ENCODE results near the gene SLITRK3. TPM values are rescaled to one million over a fixed set of nuclear protein-coding genes. Genes with fewer than 3 reads are reported as not detected.

The SLITRK3 gene
- total RNA-seq = 1.2 TPM

GRCh38 chr3:165195640-165196576 is at the start of gene SLITRK3:
SLITRK3 (minus strand) TSS chr3:165196384; CDS start chr3:165190830, 5,554 bp downstream.
- no peak for DNase-seq (ENCODE audit: low spot score)

- DNase-seq (ENCODE audit: low spot score) = no peak
Measured at GRCh38 chr3:165243597-165243996, 47.4 kb upstream of the SLITRK3 start.

- no peak for DNase-seq (ENCODE audit: low spot score)
Measured at GRCh38 chr3:165233501-165234195, 37.5 kb upstream of the SLITRK3 start.

GRCh38 chr3:165225604-165226003 is 29.4 kb upstream of the SLITRK3 start:
- no peak for DNase-seq (ENCODE audit: low spot score)

GRCh38 chr3:165217739-165218138 is 21.6 kb upstream of the SLITRK3 start:
- DNase-seq (ENCODE audit: low spot score) = no peak

- no peak for DNase-seq (ENCODE audit: low spot score)
Measured at GRCh38 chr3:165212580-165212979, 16.4 kb upstream of the SLITRK3 start.

GRCh38 chr3:165211721-165212120 is 15.5 kb upstream of the SLITRK3 start:
- no peak for DNase-seq (ENCODE audit: low spot score)

- no peak for DNase-seq (ENCODE audit: low spot score)
Measured at GRCh38 chr3:165210727-165211126, 14.5 kb upstream of the SLITRK3 start.

GRCh38 chr3:165210132-165210531 is 13.9 kb upstream of the SLITRK3 start:
- DNase-seq (ENCODE audit: low spot score) = no peak

- peak; percentile 73 for DNase-seq (ENCODE audit: low spot score)
Measured at GRCh38 chr3:165206454-165207266, 10.5 kb upstream of the SLITRK3 start.

GRCh38 chr3:165204445-165204844 is 8.3 kb upstream of the SLITRK3 start:
- no peak for DNase-seq (ENCODE audit: low spot score)

- no peak for DNase-seq (ENCODE audit: low spot score)
Measured at GRCh38 chr3:165202995-165203394, 6.8 kb upstream of the SLITRK3 start.

GRCh38 chr3:165201964-165202363 is 5.8 kb upstream of the SLITRK3 start:
- DNase-seq (ENCODE audit: low spot score) = no peak

- DNase-seq (ENCODE audit: low spot score) = no peak
Measured at GRCh38 chr3:165197481-165197800, 1.3 kb upstream of the SLITRK3 start.

GRCh38 chr3:165196577-165197480 is 645 bp upstream of the SLITRK3 start:
- DNase-seq (ENCODE audit: low spot score) = no peak

GRCh38 chr3:165195241-165195639 is 944 bp downstream of the SLITRK3 start:
- DNase-seq (ENCODE audit: low spot score) = no peak

GRCh38 chr3:165194511-165195240 is 1.5 kb downstream of the SLITRK3 start:
- DNase-seq (ENCODE audit: low spot score) = no peak

GRCh38 chr3:165193366-165194254 is 2.6 kb downstream of the SLITRK3 start:
- DNase-seq (ENCODE audit: low spot score) = no peak

- DNase-seq (ENCODE audit: low spot score) = no peak
Measured at GRCh38 chr3:165192610-165193192, 3.5 kb downstream of the SLITRK3 start.
